ENCODE measurements around the gene IGSF6.

Gene IGSF6

GRCh38 chr16:21626659-21627277, 25.6 kb downstream of the IGSF6 start:
- no peak for TF ChIP-seq CTCF (IDR thresholded peaks at IDR 0.05)

DNA sequence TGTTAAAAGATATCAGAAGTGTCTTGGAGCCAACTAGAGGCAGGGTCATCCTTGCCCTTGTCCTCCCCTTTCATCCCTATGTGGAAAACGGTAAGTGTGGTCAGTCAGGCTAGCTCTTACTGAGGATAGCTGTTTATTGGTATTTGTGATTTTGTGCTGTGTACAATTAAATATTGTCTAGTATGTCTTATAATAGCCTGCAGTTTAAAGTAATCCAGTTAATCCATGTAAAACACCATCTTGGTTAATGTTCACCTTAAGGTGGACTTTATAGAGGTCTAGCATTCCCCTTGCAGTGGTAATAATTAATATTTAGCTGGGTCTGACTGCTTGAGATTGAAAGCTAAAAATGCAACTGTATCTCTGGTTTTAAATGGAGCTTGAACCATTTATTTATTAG, 27.4 kb downstream of the IGSF6 start:
- no peak for TF ChIP-seq CTCF (IDR thresholded peaks at IDR 0.05)

DNA sequence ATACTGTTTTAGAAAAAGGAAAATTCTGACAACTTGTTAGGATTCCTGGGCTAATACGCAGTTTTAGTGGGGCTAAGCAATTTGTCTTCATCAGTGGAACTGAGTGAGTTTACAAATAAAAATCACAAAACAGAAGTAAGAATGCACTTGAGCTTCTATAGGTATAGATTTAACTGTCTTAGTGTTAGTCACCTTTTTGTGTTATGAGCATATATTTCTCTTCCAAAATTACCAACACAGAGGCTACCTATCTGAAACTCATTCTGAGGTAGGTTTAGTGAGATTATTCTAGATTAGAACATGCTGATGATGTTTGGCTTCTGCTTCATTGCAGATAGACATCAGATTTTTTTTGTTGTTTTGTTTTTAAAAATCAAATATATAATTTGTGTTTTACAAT, 29.9 kb downstream of the IGSF6 start:
- no peak for TF ChIP-seq CTCF (IDR thresholded peaks at IDR 0.05)

DNA sequence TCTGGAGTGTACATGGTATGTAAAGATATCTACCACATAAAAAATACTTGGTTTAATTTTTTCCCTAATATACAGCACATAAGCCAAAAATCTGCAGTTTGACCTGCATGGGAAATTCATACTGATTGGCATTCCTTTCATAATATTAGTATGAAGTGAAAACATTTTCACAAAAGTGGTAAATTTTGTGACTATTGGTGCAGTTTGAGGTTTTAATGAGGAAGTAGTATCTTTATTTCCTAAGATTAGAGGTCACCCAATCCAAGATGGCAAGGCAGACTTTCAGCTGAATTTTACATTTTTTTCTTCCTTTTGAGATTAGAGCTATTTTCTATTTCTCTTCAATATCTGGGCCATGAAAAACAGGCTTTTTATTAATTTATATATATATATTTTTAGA, 31.8 kb downstream of the IGSF6 start:
- no peak for TF ChIP-seq CTCF (IDR thresholded peaks at IDR 0.05)

DNA sequence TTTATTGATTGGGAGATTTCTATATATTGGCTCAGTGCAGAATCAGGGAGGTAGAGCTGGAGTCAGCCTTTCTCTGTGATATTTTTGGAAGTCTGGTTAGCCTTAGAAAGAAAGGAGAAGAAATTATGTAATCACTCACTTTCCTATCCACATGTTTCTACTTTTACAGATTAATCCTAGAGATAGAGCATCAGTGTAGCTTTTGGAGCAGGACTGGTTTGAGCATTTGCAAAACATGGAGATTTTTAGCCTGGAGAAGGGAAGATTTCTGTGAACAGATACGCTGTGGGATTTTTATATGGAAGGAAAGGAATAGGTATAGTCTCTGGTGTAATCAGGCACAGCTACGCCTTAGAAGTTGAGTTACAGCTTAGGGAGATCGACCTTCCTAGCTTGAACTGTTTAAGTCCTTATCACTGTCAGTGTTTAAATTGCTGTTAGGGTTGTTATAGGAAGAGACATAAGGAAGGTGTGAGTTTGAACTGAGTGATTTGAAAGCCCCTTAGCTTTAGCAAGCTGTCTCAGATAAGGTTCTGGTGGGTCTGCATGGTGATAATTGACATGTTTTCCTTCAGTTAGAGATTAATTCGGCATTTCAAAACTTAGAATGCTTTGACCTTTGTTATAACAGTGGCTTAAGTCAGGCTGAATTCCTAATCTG, 32.5 kb downstream of the IGSF6 start:
- no peak for TF ChIP-seq CTCF (IDR thresholded peaks at IDR 0.05)

- TF ChIP-seq CTCF (IDR thresholded peaks at IDR 0.05), result no peak
These were observed 34.1 kb downstream of the IGSF6 start for GRCh38 chr16:21618281-21618680.

GRCh38 chr16:21617607-21618006, 34.8 kb downstream of the IGSF6 start:
- no peak for TF ChIP-seq CTCF (IDR thresholded peaks at IDR 0.05)

Measured in LNCAP (cell line).